B cell (primary cell): ENCODE data around the gene GPRC5B.

Source experiments
- EZH2 ChIP-seq: IDR thresholded peaks from 2 replicates; pipeline ENCODE4 v1.6.1; 2012; ENCODE audit warnings: borderline replicate concordance, low read depth, mild to moderate bottlenecking, moderate library complexity, low read length; ENCODE audit not compliant: insufficient read depth, poor library complexity, severe bottlenecking
- TF ChIP-seq, protein P1 (sequence below): fragments of 200-600 bp; IDR thresholded peaks from one replicate; pipeline ENCODE4 v1.8.0; 2022; ENCODE audit warnings: antibody characterized with exemption, mild to moderate bottlenecking

DNA sequence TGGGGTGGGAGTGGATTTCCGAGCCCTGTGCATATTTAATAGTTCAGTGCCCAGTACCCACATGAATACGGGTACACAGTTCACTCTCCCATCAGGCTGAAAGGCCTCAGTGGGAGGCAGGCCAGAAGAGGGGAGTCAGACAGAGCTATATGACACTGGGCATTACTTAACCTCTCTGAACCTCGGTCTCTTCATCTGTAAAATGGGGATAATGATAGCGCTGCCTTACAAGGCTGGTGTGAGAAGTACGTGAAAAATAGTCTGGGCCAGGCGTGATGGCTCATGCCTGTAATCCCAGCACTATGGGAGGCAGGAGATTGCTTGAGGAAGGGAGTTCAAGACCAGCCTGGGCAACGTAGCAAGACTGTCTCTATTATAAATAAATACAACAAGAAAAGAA lies 3.6 kb downstream of the GPRC5B start:
- TF ChIP-seq, protein P1, sequence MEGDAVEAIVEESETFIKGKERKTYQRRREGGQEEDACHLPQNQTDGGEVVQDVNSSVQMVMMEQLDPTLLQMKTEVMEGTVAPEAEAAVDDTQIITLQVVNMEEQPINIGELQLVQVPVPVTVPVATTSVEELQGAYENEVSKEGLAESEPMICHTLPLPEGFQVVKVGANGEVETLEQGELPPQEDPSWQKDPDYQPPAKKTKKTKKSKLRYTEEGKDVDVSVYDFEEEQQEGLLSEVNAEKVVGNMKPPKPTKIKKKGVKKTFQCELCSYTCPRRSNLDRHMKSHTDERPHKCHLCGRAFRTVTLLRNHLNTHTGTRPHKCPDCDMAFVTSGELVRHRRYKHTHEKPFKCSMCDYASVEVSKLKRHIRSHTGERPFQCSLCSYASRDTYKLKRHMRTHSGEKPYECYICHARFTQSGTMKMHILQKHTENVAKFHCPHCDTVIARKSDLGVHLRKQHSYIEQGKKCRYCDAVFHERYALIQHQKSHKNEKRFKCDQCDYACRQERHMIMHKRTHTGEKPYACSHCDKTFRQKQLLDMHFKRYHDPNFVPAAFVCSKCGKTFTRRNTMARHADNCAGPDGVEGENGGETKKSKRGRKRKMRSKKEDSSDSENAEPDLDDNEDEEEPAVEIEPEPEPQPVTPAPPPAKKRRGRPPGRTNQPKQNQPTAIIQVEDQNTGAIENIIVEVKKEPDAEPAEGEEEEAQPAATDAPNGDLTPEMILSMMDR = no peak
- no peak for TF ChIP-seq EZH2
